ENCODE results near the gene NPHS1.

GRCh38 chr19:35870798-35871197 is 18.5 kb upstream of the NPHS1 start:
- TF ChIP-seq SP1 (IDR thresholded peaks at IDR 0.05) (no peak), RAD21 (IDR thresholded peaks at IDR 0.05) (no peak), REST (IDR thresholded peaks at IDR 0.05) (no peak), GABPA (IDR thresholded peaks at IDR 0.05 in 1 of 2, conservative IDR thresholded peaks at IDR 0.05 in 1 of 2) (no peak), HNF4G (IDR thresholded peaks at IDR 0.05) (no peak), JUND (IDR thresholded peaks at IDR 0.05) (no peak), TAF1 (conservative IDR thresholded peaks at IDR 0.05) (no peak), YY1 (IDR thresholded peaks at IDR 0.05) (no peak)
- TF ChIP-seq, protein P1, sequence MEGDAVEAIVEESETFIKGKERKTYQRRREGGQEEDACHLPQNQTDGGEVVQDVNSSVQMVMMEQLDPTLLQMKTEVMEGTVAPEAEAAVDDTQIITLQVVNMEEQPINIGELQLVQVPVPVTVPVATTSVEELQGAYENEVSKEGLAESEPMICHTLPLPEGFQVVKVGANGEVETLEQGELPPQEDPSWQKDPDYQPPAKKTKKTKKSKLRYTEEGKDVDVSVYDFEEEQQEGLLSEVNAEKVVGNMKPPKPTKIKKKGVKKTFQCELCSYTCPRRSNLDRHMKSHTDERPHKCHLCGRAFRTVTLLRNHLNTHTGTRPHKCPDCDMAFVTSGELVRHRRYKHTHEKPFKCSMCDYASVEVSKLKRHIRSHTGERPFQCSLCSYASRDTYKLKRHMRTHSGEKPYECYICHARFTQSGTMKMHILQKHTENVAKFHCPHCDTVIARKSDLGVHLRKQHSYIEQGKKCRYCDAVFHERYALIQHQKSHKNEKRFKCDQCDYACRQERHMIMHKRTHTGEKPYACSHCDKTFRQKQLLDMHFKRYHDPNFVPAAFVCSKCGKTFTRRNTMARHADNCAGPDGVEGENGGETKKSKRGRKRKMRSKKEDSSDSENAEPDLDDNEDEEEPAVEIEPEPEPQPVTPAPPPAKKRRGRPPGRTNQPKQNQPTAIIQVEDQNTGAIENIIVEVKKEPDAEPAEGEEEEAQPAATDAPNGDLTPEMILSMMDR (IDR thresholded peaks at IDR 0.05; ENCODE audit: low read depth, low read length, missing input control): no peak
- TF ChIP-seq, protein P2, sequence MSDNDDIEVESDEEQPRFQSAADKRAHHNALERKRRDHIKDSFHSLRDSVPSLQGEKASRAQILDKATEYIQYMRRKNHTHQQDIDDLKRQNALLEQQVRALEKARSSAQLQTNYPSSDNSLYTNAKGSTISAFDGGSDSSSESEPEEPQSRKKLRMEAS (IDR thresholded peaks at IDR 0.05): no peak

All from liver (tissue), 3 donors.